Stimulated activated CD4-positive, alpha-beta T cell treated with anti-CD3 and anti-CD28 coated beads, Interleukin-4, amount 100 ng/mL, for 4 hours (primary cell): Measurements from ENCODE around the gene MEGF10.

Experiments used
- DNase-seq, 2 experiments: peaks; one replicate each; pipeline ENCODE4 v3.0.0-alpha.2; 2020

Gene MEGF10

GRCh38 chr5:127330116-127330515 is 39.5 kb downstream of the MEGF10 start:
- DNase-seq, result no peak

- DNase-seq, result no peak
Observed at GRCh38 chr5:127331890-127332649, 41.5 kb downstream of the MEGF10 start.

GRCh38 chr5:127333483-127333882 is 42.9 kb downstream of the MEGF10 start:
- no peak for DNase-seq

GRCh38 chr5:127335381-127335780 is 44.8 kb downstream of the MEGF10 start:
- no peak for DNase-seq

- DNase-seq, result no peak
Observed at GRCh38 chr5:127337876-127338275, 47.3 kb downstream of the MEGF10 start.

- DNase-seq, result no peak
Observed at GRCh38 chr5:127338501-127338900, 47.9 kb downstream of the MEGF10 start.

- no peak for DNase-seq
Observed at GRCh38 chr5:127340606-127341005, 50.0 kb downstream of the MEGF10 start.

GRCh38 chr5:127342364-127342763 is 51.8 kb downstream of the MEGF10 start:
- DNase-seq, result no peak

GRCh38 chr5:127343313-127343712 is 52.7 kb downstream of the MEGF10 start:
- no peak for DNase-seq

GRCh38 chr5:127343866-127344265 is 53.3 kb downstream of the MEGF10 start:
- DNase-seq, result no peak

- DNase-seq, result no peak
Observed at GRCh38 chr5:127344931-127345330, 54.3 kb downstream of the MEGF10 start.

- DNase-seq, result no peak
Observed at GRCh38 chr5:127351418-127351817, 60.8 kb downstream of the MEGF10 start.

- DNase-seq, result no peak
Observed at GRCh38 chr5:127352068-127352467, 61.5 kb downstream of the MEGF10 start.

- DNase-seq, result no peak
Observed at GRCh38 chr5:127353327-127353726, 62.7 kb downstream of the MEGF10 start.

- no peak for DNase-seq
Observed at GRCh38 chr5:127353796-127354195, 63.2 kb downstream of the MEGF10 start.

GRCh38 chr5:127355337-127355736 is 64.7 kb downstream of the MEGF10 start:
- no peak for DNase-seq

- no peak for DNase-seq
Observed at GRCh38 chr5:127358284-127358683, 67.7 kb downstream of the MEGF10 start.

- DNase-seq, result no peak
Observed at GRCh38 chr5:127358740-127359139, 68.1 kb downstream of the MEGF10 start.

- DNase-seq, result no peak
Observed at GRCh38 chr5:127359502-127359901, 68.9 kb downstream of the MEGF10 start.

GRCh38 chr5:127363403-127363802 is 72.8 kb downstream of the MEGF10 start:
- DNase-seq, result no peak

GRCh38 chr5:127367029-127367428 is 76.4 kb downstream of the MEGF10 start:
- no peak for DNase-seq

GRCh38 chr5:127367946-127368465 is 77.4 kb downstream of the MEGF10 start:
- no peak for DNase-seq

- DNase-seq, result no peak
Observed at GRCh38 chr5:127369796-127370195, 79.2 kb downstream of the MEGF10 start.

GRCh38 chr5:127370631-127371030 is 80.0 kb downstream of the MEGF10 start:
- no peak for DNase-seq
